HFFc6 (cell line): Measurements from ENCODE around the gene DLX5. TPM values are rescaled to one million over a fixed set of nuclear protein-coding genes. Genes with fewer than 3 reads are reported as not detected.
"Not testable (repeated sequence)": the region's sequence is repeated elsewhere in the genome, so short reads cannot be mapped to it uniquely, and the experiment has no call there.

ENCODE experiments used
- DNase-seq: peaks from one replicate; pipeline ENCODE4 v3.0.0-alpha.2; 2018
- H3K27ac Mint-ChIP-seq: 2 replicates; pipeline ENCODE4 v1.8.0; 2020; ENCODE audit warnings: mild to moderate bottlenecking, mixed read lengths
- H3K27me3 Mint-ChIP-seq: 2 replicates; pipeline ENCODE4 v1.8.0; 2021; ENCODE audit warnings: mild to moderate bottlenecking, moderate library complexity, mixed read lengths; ENCODE audit not compliant: insufficient read depth
- H3K36me3 Mint-ChIP-seq: 2 replicates; pipeline ENCODE4 v1.8.0; 2021; ENCODE audit warnings: low read depth, mixed read lengths
- H3K4me1 Mint-ChIP-seq: 2 replicates; pipeline ENCODE4 v1.8.0; 2020; ENCODE audit warnings: low read depth, mixed read lengths
- H3K4me3 Mint-ChIP-seq: 2 replicates; pipeline ENCODE4 v1.8.0; 2020; ENCODE audit warnings: mild to moderate bottlenecking, moderate library complexity, mixed read lengths
- H3K9me3 Mint-ChIP-seq: 2 replicates; pipeline ENCODE4 v1.8.0; 2020; ENCODE audit warnings: mild to moderate bottlenecking, mixed read lengths
- total RNA-seq, 6 experiments: library from RNA; stranded (reverse); fragmentation: NEBNext Ultra II Directional; extraction: Animal tissue kit (Norgen Biotek cat#: 25700); gene quantifications; 2 replicates in 1 of 6; 3 replicates in 5 of 6; pipeline ENCODE4 v1.2.3, GENCODE V29; 2021
- TF ChIP-seq, protein P1 (sequence below): fragments of 200-600 bp; sonication (generic); IDR thresholded peaks from 2 replicates; pipeline ENCODE4 v1.5.0; 2021; ENCODE audit warnings: antibody characterized with exemption, mild to moderate bottlenecking

Gene DLX5
- total RNA-seq, 6 experiments from 2014 or later = not detected

DNA sequence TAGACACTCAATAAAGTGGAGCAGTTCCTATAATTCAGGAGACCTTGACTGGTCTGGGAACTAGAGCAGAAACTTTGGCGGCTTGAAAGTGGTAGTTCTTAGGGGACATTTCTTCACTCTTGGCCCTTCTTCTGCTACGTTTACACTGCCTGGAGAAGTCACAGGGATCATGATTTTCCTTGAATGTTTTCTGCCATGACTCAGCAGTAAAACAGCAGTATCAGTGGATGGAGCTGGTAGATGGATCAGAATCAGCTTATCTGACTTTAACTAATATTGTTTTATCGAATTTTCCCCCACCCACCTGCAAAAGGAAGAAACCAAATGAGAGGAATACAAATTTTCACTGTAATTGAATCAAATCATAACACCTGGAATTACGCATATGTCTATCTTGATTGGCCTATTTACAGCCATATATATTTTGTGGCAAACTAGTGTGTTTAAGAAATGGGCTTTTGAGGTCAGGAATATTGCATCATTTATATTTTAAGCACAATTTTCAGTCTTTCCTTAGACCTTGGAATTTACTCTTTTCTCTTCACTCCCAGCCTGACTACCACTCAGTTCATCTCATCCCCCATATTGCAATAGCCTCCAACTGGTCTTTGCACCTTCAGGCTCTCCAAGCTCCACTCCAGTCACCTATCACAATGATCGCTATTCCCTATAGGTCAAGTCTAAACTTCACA lies 14.9 kb upstream of the DLX5 start:
- Mint-ChIP-seq H3K36me3 (no peaks in the 10 kb centered on the region), H3K4me1 (no peaks in the 10 kb centered on the region), H3K27ac (no peak overlapping the region), H3K9me3 (no peaks in the 10 kb centered on the region), H3K27me3 (peaks cover 4% of the 10 kb centered on the region), H3K4me3 (no peak overlapping the region)
- no peak for DNase-seq
- TF ChIP-seq, protein P1, sequence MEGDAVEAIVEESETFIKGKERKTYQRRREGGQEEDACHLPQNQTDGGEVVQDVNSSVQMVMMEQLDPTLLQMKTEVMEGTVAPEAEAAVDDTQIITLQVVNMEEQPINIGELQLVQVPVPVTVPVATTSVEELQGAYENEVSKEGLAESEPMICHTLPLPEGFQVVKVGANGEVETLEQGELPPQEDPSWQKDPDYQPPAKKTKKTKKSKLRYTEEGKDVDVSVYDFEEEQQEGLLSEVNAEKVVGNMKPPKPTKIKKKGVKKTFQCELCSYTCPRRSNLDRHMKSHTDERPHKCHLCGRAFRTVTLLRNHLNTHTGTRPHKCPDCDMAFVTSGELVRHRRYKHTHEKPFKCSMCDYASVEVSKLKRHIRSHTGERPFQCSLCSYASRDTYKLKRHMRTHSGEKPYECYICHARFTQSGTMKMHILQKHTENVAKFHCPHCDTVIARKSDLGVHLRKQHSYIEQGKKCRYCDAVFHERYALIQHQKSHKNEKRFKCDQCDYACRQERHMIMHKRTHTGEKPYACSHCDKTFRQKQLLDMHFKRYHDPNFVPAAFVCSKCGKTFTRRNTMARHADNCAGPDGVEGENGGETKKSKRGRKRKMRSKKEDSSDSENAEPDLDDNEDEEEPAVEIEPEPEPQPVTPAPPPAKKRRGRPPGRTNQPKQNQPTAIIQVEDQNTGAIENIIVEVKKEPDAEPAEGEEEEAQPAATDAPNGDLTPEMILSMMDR = no peak

DNA sequence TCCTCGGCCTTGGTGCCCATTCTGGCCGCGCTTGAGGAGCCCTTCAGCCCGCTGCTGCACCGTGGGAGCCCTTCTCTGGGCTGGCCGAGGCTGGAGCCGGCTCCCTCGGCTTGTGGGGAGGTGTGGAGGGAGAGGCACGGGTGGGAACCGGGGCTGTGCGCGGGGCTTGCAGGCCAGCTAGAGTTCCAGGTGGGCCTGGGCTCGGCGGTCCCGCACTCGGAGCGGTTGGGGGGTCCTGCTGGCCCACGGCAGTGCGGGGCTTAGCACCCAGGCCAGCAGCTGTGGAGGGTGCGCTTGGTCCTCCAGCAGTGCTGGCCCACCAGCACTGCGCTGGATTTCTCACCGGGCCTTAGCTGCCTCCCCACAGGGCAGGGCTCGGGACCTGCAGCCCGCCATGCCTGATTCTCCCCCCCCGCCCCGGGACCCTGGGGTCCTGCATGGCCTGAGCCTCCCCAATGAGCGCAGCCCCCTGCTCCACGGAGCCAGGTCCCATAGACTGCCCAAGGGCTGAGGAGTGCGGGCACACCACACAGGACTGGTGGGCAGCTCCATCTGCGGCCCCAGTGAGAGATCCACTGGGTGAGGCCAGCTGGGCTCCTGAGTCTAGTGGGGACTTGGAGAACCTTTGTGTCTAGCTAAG lies 9.7 kb upstream of the DLX5 start:
- H3K27ac Mint-ChIP-seq, H3K4me1 Mint-ChIP-seq, H3K4me3 Mint-ChIP-seq, H3K36me3 Mint-ChIP-seq, H3K9me3 Mint-ChIP-seq, DNase-seq, H3K27me3 Mint-ChIP-seq: not testable (repeated sequence)

DNA sequence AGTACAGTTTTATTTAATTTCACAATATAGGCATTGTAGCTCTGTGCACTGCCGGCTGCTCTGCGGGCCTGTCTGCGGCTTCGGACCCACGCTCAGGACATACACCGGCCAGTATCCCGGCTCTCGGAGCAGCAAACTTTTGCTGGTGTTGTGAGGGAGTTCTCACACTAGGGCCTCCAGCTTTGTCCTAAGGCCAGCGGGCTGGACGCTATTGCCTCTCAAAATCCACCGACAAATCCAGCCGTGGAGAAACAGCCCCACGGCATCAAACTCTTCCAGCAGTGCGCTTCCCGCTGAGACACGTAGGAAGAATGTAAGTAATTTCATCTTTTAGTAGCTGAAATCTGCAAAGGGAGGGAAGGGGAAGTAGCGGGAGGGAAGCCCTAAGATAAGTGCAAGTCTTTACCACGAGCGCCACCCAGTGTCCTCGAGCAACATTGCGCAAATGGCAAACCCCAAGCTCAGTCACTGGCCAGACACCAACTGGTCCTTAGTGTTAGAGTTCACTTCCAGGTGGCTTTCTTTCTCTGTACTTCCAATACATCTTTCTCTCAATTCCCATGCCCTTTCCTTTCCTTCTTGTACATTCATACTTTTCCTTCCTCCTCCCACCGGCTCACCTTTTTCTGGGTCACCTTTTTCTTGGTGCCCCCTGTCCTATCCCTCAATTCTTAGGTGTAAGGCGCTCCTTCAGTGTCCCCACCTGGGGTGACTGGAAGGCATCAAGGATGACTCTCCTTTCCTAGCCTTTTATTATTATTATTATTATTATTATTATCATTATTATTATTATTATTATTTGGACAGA lies 3.0 kb upstream of the DLX5 start:
- Mint-ChIP-seq H3K4me1 (peaks cover 22% of the 10 kb centered on the region), H3K9me3 (no peaks in the 10 kb centered on the region), H3K4me3 (peak overlapping the region; percentile 87), H3K27me3 (peaks cover 37% of the 10 kb centered on the region), H3K36me3 (no peaks in the 10 kb centered on the region), H3K27ac (no peak overlapping the region)
- TF ChIP-seq, protein P1 = peak; percentile 91
- DNase-seq = peak; percentile 77

DNA sequence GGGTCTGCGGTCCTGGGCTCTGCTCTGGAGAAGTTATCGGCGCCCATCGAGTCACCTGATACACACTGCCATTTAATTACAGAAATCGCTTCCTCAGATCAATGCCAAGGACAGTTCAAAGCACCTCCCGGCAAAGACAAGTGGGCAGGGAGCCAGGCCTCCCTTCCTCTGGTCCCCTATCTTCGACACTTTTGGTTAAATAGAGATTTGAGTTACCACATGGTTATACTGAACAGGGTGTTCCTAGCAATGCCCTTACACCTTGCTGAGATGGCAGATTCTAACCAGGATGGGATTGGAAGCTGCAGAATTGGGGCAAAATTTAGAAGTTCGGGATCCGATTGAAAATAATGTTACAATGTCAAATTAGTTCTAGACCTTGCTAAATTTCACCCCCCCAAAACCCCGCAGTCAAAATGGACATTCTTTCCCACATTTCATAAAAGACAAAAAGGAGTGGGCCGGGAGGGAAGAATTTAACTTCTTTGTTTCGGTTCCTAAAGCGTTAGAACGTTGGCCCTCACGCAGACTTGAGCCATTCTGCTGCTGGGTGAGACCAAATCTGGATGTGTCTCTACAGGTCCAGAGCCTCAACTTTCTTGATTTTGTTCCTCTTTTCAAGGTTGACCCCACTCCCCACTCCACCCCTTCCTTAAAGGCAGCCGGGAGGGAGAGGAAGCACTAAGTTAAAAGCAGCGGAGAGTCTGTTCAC lies 2.2 kb upstream of the DLX5 start:
- TF ChIP-seq, protein P1 = no peak
- DNase-seq = no peak
- H3K27ac Mint-ChIP-seq = no peak overlapping the region
- H3K4me3 Mint-ChIP-seq = peak overlapping the region; percentile 87
- H3K9me3 Mint-ChIP-seq = peaks cover 4% of the 10 kb centered on the region; the same call in 1 of the 2 replicates
- H3K4me1 Mint-ChIP-seq = peaks cover 22% of the 10 kb centered on the region
- H3K36me3 Mint-ChIP-seq = 0 out of 2 replicates have a peak, but pooled peaks cover 4% of the 10 kb centered on the region
- peaks cover 44% of the 10 kb centered on the region for H3K27me3 Mint-ChIP-seq

DNA sequence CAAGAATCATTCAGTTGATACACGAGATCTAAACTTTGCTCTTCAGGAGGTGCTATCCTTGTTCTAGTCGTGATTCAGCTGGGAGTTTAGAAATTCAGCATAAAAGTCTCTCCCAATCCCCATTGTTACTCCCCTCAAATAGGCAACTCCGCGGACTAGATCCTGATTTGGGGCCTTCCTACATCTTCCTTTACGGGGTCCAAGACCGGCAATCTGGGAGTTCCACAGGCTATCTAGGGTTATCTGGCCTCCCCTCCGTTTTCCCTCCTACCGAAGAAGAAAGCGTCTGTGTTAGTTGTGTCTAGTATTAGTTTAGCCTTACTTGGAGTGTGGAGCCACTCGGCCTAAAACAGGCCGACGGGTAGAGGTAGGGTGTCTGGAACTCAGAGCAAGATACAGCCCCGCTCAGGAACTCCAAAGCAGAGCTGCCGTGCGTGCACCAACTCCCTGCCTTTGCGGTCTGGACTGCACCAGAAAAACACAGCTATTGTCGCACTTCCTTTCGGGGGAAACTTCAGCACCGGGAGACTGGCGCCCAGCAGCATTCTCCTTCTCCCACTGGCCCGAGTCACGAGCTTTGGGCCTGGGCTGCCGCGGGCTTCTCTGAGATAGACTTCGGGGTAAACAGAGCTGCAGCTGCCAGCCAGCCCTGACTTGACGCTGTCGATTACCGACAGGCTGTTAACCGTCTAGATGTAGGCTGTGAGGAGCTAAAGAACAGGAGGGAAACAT lies 1.5 kb upstream of the DLX5 start:
- H3K9me3 Mint-ChIP-seq = peaks cover 4% of the 10 kb centered on the region; the same call in 1 of the 2 replicates
- 0 out of 2 replicates have a peak, but pooled peaks cover 4% of the 10 kb centered on the region for H3K36me3 Mint-ChIP-seq
- peaks cover 51% of the 10 kb centered on the region for H3K27me3 Mint-ChIP-seq
- H3K27ac Mint-ChIP-seq = no peak overlapping the region
- TF ChIP-seq, protein P1 = no peak
- H3K4me1 Mint-ChIP-seq = peaks cover 22% of the 10 kb centered on the region
- peak overlapping the region; percentile 87; the same call in 1 of the 2 replicates for H3K4me3 Mint-ChIP-seq
- no peak for DNase-seq
